Fibroblast of mammary gland (primary cell): ENCODE data around the gene PRRT1.
"Not testable (repeated sequence)": the region's sequence is repeated elsewhere in the genome, so short reads cannot be mapped to it uniquely, and the experiment has no call there.

ENCODE experiments used
- DNase-seq: peaks from one replicate; pipeline ENCODE4 v3.0.0-alpha.2; 2010; ENCODE audit warnings: low read depth
- H3K4me3 ChIP-seq: 2 replicates; pipeline ENCODE4 v1.5.1; 2011; ENCODE audit warnings: low read depth, mild to moderate bottlenecking, low read length, moderate library complexity; ENCODE audit not compliant: control insufficient read depth
- CTCF ChIP-seq: conservative IDR thresholded peaks from 2 replicates; pipeline ENCODE4 v1.5.1; 2011; ENCODE audit warnings: low read depth, low read length, inconsistent platforms; ENCODE audit not compliant: control insufficient read depth, insufficient read depth

PRRT1 gene

GRCh38 chr6:32195652-32195901, 43.8 kb upstream of the PRRT1 start:
- peak; percentile 31 for TF ChIP-seq CTCF
- peak; percentile 99 for DNase-seq
- no peak overlapping the region for H3K4me3 ChIP-seq

- peak; percentile 64 for TF ChIP-seq CTCF
- DNase-seq, result peak; percentile 73
- H3K4me3 ChIP-seq, result peak overlapping the region; percentile 51
These were observed 43.3 kb upstream of the PRRT1 start for GRCh38 chr6:32194825-32195651.

GRCh38 chr6:32194388-32194787, 42.6 kb upstream of the PRRT1 start:
- H3K4me3 ChIP-seq, result no peak overlapping the region
- TF ChIP-seq CTCF, result no peak
- no peak for DNase-seq

- H3K4me3 ChIP-seq, DNase-seq: not testable (repeated sequence)
These were observed 41.4 kb upstream of the PRRT1 start for GRCh38 chr6:32193096-32193495.

- no peak within 1 kb of the TSS for H3K4me3 ChIP-seq
- no peak for TF ChIP-seq CTCF
- DNase-seq, result no peak
These were observed 40.9 kb upstream of the PRRT1 start, which contains the start of gene GPSM3 for GRCh38 chr6:32192608-32193039. Gene GPSM3, minus strand, starts transcription at chr6:32192643. Its CDS starts 130 bp downstream, at chr6:32192513.

GRCh38 chr6:32191696-32192607, 40.2 kb upstream of the PRRT1 start:
- no peak for TF ChIP-seq CTCF
- H3K4me3 ChIP-seq, result no peak overlapping the region
- DNase-seq, result no peak
